ELR (cell line): ENCODE measurements around the gene CRK.
"Not testable (repeated sequence)": the region's sequence is repeated elsewhere in the genome, so short reads cannot be mapped to it uniquely, and the experiment has no call there.

Experiments
- DNase-seq: peaks from one replicate; pipeline ENCODE4 v3.0.0-alpha.2; 2015; ENCODE audit warnings: low read depth

Gene CRK

GRCh38 chr17:1387490-1388227, 68.4 kb downstream of the CRK start:
- DNase-seq: not testable (repeated sequence)

- not testable (repeated sequence) for DNase-seq
These were observed 69.3 kb downstream of the CRK start for GRCh38 chr17:1386675-1387190.

GRCh38 chr17:1386265-1386664, 69.8 kb downstream of the CRK start:
- no peak for DNase-seq

DNA sequence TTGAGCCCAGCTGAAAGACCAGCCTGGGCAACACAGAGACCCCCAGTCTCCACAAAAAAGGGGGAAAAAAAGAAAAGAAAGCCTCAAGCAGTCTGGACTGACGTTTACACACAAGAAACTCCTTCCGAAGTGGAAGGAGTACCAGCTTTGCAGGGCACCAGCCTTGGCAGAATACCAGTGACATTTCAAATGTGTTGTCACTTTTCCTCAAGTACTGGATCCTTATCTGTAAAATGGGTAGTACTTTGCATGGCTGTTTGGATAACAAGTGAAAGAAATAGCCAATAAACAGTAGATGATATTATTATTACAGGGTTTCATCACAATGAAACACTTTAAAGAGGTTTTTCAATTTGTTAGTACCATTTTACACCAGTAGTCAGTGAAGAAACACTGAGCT, 70.2 kb downstream of the CRK start:
- DNase-seq: no peak

DNA sequence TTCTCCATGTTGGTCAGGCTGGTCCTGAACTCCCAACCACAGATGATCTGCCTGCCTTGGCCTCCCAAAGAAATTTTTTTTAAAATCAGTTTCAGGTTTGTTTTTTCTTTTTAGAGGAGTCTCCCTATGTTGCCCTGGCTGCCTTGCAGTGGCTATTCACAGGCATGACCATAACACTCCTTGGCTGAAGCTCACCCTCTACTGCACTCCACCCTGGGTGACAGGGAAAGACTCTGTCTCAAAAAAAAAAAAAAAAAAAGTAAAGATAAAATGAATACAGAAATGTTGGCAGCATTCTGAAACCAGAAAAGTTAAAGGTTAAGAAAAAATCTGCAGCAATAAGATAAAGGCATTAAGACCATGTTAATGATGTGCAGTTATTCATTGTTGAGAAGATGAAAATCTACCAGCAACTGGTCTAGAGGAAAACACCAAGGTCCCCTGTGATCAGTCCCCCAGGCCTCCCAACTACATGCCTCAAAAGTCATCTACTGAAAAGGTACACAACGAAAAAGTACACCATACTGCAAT, 71.1 kb downstream of the CRK start:
- DNase-seq: no peak

DNA sequence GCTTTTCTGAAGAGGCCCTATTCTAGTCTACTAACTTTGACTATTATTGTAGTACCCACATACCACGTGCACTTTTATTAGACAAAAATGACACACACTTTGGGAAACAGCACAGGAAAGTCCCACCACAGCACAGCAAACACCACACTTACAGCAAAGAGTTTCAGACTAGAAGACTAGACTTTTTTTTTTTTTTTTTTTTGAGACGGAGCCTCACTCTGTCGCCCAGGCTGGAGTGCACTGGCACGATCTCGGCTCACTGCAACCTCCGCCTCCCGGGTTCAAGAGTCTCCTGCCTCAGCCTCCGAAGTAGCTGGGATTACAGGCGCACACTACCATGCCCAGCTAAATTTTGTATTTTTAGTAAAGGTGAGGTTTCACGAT, 76.1 kb downstream of the CRK start:
- no peak for DNase-seq

DNA sequence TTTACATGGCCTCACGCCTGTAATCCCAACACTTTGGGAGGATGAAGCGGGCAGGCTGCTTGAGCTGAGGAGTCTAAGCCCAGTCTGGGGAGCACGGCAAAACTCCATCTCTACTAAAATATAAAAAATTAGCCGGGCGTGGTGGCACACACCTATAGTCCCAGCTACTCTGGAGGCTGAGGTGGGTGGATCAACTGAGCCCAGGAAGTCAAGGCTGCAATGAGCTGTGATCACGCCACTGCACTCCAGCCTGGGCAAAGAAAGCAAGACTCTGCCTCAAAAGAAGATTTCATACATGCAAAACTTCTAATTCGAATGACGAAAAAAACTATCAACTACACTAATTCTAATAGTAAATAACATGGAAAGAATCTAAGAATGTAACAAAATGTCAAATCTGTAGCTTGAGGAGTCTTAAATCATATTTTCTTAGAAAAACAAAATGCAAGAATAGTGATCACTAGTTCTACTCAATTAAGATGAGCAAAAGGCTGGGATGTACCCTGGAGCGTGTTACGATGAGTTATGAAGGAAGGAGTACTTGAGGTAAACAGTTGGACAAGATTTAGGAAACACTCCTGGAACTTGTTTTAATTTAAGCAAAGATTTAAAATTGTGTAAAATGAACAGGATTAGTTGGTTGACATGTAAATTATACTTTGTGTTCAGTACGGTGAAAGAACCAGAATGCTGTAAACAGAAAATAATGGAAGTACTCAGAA, 76.7 kb downstream of the CRK start:
- no peak for DNase-seq

- not testable (repeated sequence) for DNase-seq
These were observed 77.6 kb downstream of the CRK start for GRCh38 chr17:1378476-1378860.

GRCh38 chr17:1377334-1377733, 78.7 kb downstream of the CRK start:
- DNase-seq: no peak

DNA sequence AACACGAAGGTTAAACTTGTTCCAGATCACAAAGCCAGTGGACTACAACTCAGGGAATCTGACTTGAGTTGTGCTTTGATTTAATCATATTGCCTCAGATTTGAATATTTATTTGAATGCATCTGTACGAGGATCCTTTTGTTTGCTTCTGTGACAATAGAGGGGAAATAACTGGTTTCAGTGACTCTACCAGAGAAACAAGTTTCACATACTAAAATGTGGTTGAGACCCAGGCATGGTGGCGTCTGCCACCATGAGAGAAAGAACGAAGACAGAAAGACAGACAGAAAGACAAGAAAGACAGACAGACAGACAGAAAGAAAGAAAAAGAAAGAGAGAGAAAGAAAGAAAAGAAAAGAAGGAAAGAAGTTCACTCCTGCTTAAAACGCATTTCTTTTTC, 80.0 kb downstream of the CRK start:
- DNase-seq: no peak

GRCh38 chr17:1375615-1376014, 80.4 kb downstream of the CRK start:
- DNase-seq: no peak

- no peak for DNase-seq
These were observed 81.4 kb downstream of the CRK start for GRCh38 chr17:1374431-1375177.

GRCh38 chr17:1373707-1374237, 82.3 kb downstream of the CRK start:
- DNase-seq: no peak

DNA sequence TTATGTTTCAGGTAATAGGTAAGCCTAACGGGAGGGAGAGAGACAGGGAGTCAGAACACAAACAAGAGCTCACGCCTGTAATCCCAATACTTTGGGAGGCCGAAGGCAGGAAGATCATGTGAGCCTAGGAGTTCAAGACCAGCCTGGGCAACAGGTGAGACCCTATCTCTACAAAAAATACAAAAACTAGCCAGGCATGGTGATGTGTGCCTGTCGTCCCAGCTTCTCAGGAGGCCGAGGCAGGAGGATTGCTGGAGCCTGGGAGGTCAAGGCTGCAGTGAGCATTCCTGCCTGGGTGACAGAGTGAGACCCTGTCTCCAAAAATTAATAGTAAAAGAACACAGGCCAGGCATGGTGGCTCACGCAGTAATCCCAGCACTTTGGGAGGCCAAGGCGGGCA, 83.4 kb downstream of the CRK start:
- DNase-seq: no peak

- no peak for DNase-seq
These were observed 84.0 kb downstream of the CRK start for GRCh38 chr17:1371893-1372590.
